Measurements from ENCODE around the gene AXL. TPM values are rescaled to one million over a fixed set of nuclear protein-coding genes. Genes with fewer than 3 reads are reported as not detected.
A peak's percentile ranks its signal among the peaks of the same experiment; 100 is the strongest.

The AXL gene
- total and polyA plus RNA-seq, 4 donors = 8.2 to 53.0 (median 31.0) TPM

- WGBS, 2 donors = 79 to 82% methylated on average over 10 of the region's 10 CpGs
- peaks cover 0 to 2% (median 0%) of the 10 kb centered on the region in 5 donors for H3K4me1 ChIP-seq (ENCODE audit: control insufficient read depth in 5 of 5, insufficient read depth in 5 of 5, low read length in 5 of 5)
- TF ChIP-seq, protein P1, sequence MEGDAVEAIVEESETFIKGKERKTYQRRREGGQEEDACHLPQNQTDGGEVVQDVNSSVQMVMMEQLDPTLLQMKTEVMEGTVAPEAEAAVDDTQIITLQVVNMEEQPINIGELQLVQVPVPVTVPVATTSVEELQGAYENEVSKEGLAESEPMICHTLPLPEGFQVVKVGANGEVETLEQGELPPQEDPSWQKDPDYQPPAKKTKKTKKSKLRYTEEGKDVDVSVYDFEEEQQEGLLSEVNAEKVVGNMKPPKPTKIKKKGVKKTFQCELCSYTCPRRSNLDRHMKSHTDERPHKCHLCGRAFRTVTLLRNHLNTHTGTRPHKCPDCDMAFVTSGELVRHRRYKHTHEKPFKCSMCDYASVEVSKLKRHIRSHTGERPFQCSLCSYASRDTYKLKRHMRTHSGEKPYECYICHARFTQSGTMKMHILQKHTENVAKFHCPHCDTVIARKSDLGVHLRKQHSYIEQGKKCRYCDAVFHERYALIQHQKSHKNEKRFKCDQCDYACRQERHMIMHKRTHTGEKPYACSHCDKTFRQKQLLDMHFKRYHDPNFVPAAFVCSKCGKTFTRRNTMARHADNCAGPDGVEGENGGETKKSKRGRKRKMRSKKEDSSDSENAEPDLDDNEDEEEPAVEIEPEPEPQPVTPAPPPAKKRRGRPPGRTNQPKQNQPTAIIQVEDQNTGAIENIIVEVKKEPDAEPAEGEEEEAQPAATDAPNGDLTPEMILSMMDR (IDR thresholded peaks at IDR 0.05; ENCODE audit: control extremely low read depth, extremely low read depth) = no peak
- H3K4me3 ChIP-seq = no peak overlapping the region
- H3K36me3 ChIP-seq (ENCODE audit: control insufficient read depth in 4 of 4, insufficient read depth in 4 of 4, low read length in 4 of 4) = peaks cover 0 to 4% (median 0%) of the 10 kb centered on the region in 4 donors
- H3K27ac ChIP-seq (ENCODE audit: low read depth in 1 of 2, low read length in 1 of 2) = no peak overlapping the region
- H3K9ac ChIP-seq (ENCODE audit: insufficient read depth in 1 of 2, low read length in 2 of 2) = no peak overlapping the region
- H3K27me3 ChIP-seq (ENCODE audit: control insufficient read depth in 3 of 3, insufficient read depth in 3 of 3, low read length in 2 of 3) = no peaks in the 10 kb centered on the region
- DNase-seq (no peak), ATAC-seq (ENCODE audit: insufficient read depth, low FRiP score) (no peak)
- H3K9me3 ChIP-seq (ENCODE audit: control insufficient read depth in 4 of 4, insufficient read depth in 3 of 4, low read length in 3 of 4) = no peaks in the 10 kb centered on the region
These were observed 13.0 kb upstream of the AXL start for GRCh38 chr19:41205995-41206394.

- WGBS, 2 donors = 83 to 90% methylated on average over 9 of the region's 9 CpGs
- TF ChIP-seq, protein P1 (IDR thresholded peaks at IDR 0.05; ENCODE audit: control extremely low read depth, extremely low read depth) = no peak
- peaks cover 0 to 4% (median 0%) of the 10 kb centered on the region in 4 donors for H3K36me3 ChIP-seq (ENCODE audit: control insufficient read depth in 4 of 4, insufficient read depth in 4 of 4, low read length in 4 of 4)
- no peaks in the 10 kb centered on the region for H3K9me3 ChIP-seq (ENCODE audit: control insufficient read depth in 4 of 4, insufficient read depth in 3 of 4, low read length in 3 of 4)
- H3K27me3 ChIP-seq (ENCODE audit: control insufficient read depth in 3 of 3, insufficient read depth in 3 of 3, low read length in 2 of 3) = no peaks in the 10 kb centered on the region
- no peak overlapping the region for H3K4me3 ChIP-seq
- no peak for ATAC-seq (ENCODE audit: insufficient read depth, low FRiP score)
- no peak for DNase-seq
- H3K27ac ChIP-seq (ENCODE audit: low read depth in 1 of 2, low read length in 1 of 2) = no peak overlapping the region
- H3K4me1 ChIP-seq (ENCODE audit: control insufficient read depth in 5 of 5, insufficient read depth in 5 of 5, low read length in 5 of 5) = peaks cover 0 to 2% (median 0%) of the 10 kb centered on the region in 5 donors
- no peak overlapping the region for H3K9ac ChIP-seq (ENCODE audit: insufficient read depth in 1 of 2, low read length in 2 of 2)
These were observed 12.6 kb upstream of the AXL start for GRCh38 chr19:41206456-41206855.

- DNase-seq (peak; percentile 16 to 37 (median 24)), ATAC-seq (ENCODE audit: insufficient read depth, low FRiP score) (peak; percentile 27)
- Histone ChIP-seq H3K27me3 (ENCODE audit: control insufficient read depth in 3 of 3, insufficient read depth in 3 of 3, low read length in 2 of 3) (no peaks in the 10 kb centered on the region), H3K36me3 (ENCODE audit: control insufficient read depth in 4 of 4, insufficient read depth in 4 of 4, low read length in 4 of 4) (peaks cover 0 to 4% (median 0%) of the 10 kb centered on the region in 4 donors), H3K4me1 (ENCODE audit: control insufficient read depth in 5 of 5, insufficient read depth in 5 of 5, low read length in 5 of 5) (peaks cover 0 to 2% (median 0%) of the 10 kb centered on the region in 5 donors), H3K9me3 (ENCODE audit: control insufficient read depth in 4 of 4, insufficient read depth in 3 of 4, low read length in 3 of 4) (no peaks in the 10 kb centered on the region), H3K9ac (ENCODE audit: insufficient read depth in 1 of 2, low read length in 2 of 2) (no peak overlapping the region), H3K27ac (ENCODE audit: low read depth in 1 of 2, low read length in 1 of 2) (no peak overlapping the region), H3K4me3 (no peak overlapping the region)
- 77 to 82% methylated on average over 24 to 26 of the region's 26 CpGs for WGBS, 2 donors
- TF ChIP-seq, protein P1 (IDR thresholded peaks at IDR 0.05; ENCODE audit: control extremely low read depth, extremely low read depth) = no peak
These were observed 11.9 kb upstream of the AXL start for GRCh38 chr19:41206926-41207750.
